SK-N-MC (cell line): Measurements from ENCODE around the gene NGEF.
"Not testable (repeated sequence)": the region's sequence is repeated elsewhere in the genome, so short reads cannot be mapped to it uniquely, and the experiment has no call there.

Experiments
- DNase-seq: peaks from one replicate; pipeline ENCODE4 v3.0.0-alpha.2; 2011; ENCODE audit warnings: low read depth, low spot score
- H3K27ac ChIP-seq: fragments of 200-600 bp; sonication (generic); 2 replicates; pipeline ENCODE4 v1.5.1; 2016; ENCODE audit warnings: mixed run types
- H3K36me3 ChIP-seq: fragments of 200-600 bp; sonication (generic); 2 replicates; pipeline ENCODE4 v1.6.1; 2017; ENCODE audit warnings: antibody characterized with exemption, low read length, mixed read lengths; ENCODE audit not compliant: insufficient read depth
- H3K4me3 ChIP-seq: fragments of 200-600 bp; sonication (generic); 2 replicates; pipeline ENCODE4 v1.5.1; 2016
- H3K9ac ChIP-seq: fragments of 200-600 bp; sonication (generic); 2 replicates; pipeline ENCODE4 v1.8.0; 2017; ENCODE audit warnings: mixed run types, mixed read lengths; ENCODE audit not compliant: insufficient read length
- H3K9me3 ChIP-seq: fragments of 200-600 bp; sonication (generic); 2 replicates; pipeline ENCODE4 v1.6.1; 2017; ENCODE audit warnings: low read depth, mild to moderate bottlenecking, antibody characterized with exemption, low read length, moderate library complexity, mixed read lengths
- EZH2 ChIP-seq: fragments of 200-600 bp; sonication (generic); IDR thresholded peaks from one replicate; pipeline ENCODE4 v1.6.1; 2017; ENCODE audit warnings: antibody characterized with exemption
- FOXP2 ChIP-seq: optimal IDR thresholded peaks from 2 replicates; pipeline ENCODE3; 2011; ENCODE audit warnings: mild to moderate bottlenecking, moderate library complexity; ENCODE audit not compliant: insufficient read depth; ENCODE audit errors: extremely low read length, control extremely low read depth
- POLR2AphosphoS5 ChIP-seq: IDR thresholded peaks from 2 replicates; pipeline ENCODE4 v1.6.1; 2012; ENCODE audit warnings: mild to moderate bottlenecking, low read depth, low read length, borderline replicate concordance

The NGEF gene

DNA sequence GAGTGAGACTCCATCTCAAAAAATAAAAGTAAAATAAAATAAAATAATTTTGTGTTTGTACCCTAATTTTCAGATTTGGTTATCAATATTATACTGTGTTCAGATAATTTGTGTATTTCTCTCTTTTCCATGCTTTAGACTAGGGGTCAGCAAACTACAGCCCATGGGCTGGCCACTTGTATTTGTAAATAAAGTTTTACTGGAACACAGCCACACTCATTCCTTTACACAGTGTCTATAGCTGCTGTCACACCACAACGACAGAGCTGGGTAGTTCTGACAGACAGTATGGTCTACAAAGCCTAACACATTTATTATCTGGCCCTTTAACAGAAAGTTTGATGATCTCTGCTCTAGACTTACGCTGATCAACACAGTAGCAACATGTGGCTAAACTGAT, 99.2 kb downstream of the NGEF start:
- Histone ChIP-seq H3K9me3 (no peaks in the 10 kb centered on the region), H3K36me3 (peaks cover 3% of the 10 kb centered on the region; the same call in 1 of the 2 replicates), H3K4me3 (no peak overlapping the region), H3K9ac (no peak overlapping the region), H3K27ac (no peak overlapping the region)
- TF ChIP-seq EZH2 (no peak), POLR2AphosphoS5 (no peak), FOXP2 (no peak)
- DNase-seq: no peak

DNA sequence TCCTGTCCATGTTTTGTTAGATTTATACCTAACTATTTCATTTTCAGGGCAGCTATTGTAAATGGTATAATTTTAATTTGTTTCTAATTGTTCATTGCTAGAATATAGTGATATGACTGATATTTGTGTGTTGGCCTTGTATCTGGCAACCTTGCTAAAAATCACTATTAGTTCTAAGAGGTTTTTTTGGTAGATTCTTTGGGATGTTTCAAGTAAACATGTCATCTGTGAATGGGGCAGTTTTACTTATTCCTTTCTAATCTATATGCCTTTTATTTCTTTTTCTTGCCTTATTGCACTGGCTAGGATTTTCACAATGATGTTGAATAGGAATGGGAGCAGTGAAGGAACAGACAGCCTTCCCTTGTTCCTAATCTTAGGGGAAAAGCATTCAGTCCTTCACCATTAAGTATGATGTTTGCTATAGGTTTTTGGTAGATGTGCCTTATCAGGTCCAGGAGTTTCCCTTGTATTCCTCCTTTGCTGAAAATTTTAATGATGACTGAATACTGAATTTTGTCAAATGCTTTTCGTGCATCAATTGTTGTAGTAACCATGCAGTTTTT, 101.3 kb downstream of the NGEF start:
- H3K9ac ChIP-seq: no peak overlapping the region
- no peak overlapping the region for H3K4me3 ChIP-seq
- TF ChIP-seq EZH2 (no peak), POLR2AphosphoS5 (no peak), FOXP2 (no peak)
- H3K9me3 ChIP-seq: no peaks in the 10 kb centered on the region
- DNase-seq: no peak
- peaks cover 3% of the 10 kb centered on the region; the same call in 1 of the 2 replicates for H3K36me3 ChIP-seq
- H3K27ac ChIP-seq: no peak overlapping the region

DNA sequence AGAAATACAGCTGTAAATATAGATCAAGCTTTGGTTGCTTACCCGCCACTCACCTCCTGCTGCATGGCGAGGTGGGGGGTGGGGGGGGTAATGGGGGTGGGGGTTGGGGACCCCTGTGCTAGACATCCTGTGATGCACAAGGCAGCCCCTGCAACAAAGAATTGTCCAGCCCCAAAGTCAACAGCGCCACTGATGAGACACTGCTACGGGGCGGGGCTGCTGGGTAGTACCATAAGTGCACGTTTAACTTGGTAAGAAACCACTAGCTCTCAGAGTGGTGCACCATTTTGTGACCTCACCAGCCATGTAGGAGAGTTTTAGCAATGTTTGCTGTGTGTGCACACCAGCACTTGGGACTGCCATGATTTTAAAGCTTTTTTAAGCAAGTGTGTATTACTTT, 102.7 kb downstream of the NGEF start:
- Histone ChIP-seq H3K4me3 (no peak overlapping the region), H3K9me3 (no peaks in the 10 kb centered on the region), H3K27ac (no peak overlapping the region), H3K9ac (no peak overlapping the region), H3K36me3 (peaks cover 3% of the 10 kb centered on the region; the same call in 1 of the 2 replicates)
- TF ChIP-seq FOXP2: no peak
- TF ChIP-seq EZH2: no peak
- no peak for TF ChIP-seq POLR2AphosphoS5
- DNase-seq: no peak

DNA sequence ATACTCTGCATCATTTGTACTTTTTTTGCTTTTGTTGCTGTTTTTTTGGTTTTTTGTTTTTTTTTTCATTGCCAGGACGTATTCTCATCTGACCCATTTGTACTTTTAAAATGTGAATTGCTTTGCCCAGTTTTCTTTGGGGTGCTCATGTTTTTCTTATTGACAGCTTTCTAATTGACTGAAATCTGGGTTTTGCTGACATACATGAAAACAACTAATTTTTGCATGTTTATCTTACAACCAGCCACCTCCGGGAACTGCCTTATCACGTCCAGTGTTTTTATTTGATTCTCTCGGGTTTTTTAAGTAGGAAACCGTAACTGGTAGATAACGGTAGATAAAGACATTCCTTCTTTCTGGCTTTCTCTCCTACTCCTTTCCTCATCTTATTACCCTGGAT, 104.4 kb downstream of the NGEF start:
- H3K4me3 ChIP-seq: no peak overlapping the region
- no peaks in the 10 kb centered on the region for H3K9me3 ChIP-seq
- TF ChIP-seq POLR2AphosphoS5 (no peak), FOXP2 (no peak), EZH2 (no peak)
- H3K9ac ChIP-seq: no peak overlapping the region
- DNase-seq: no peak
- no peak overlapping the region for H3K27ac ChIP-seq
- no peaks in the 10 kb centered on the region; the same call in 1 of the 2 replicates for H3K36me3 ChIP-seq

DNA sequence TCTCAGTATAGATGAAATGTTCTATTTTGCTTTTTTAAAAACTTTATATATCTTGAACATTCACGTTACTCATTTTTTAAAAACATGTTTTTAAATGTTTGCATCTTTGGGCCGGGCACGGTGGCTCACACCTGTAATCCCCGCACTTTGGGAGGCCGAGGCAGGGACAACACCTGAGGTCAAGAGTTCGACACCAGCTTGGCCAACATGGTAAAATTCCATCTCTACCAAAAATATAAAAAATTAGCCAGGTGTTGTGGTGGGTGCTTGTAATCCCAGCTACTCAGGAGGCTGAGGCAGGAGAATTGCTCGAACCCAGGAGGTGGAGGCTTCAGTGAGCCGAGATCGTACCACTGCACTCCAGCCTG, 105.4 kb downstream of the NGEF start:
- H3K9me3 ChIP-seq, DNase-seq, H3K36me3 ChIP-seq, H3K27ac ChIP-seq, H3K4me3 ChIP-seq, H3K9ac ChIP-seq: not testable (repeated sequence)

DNA sequence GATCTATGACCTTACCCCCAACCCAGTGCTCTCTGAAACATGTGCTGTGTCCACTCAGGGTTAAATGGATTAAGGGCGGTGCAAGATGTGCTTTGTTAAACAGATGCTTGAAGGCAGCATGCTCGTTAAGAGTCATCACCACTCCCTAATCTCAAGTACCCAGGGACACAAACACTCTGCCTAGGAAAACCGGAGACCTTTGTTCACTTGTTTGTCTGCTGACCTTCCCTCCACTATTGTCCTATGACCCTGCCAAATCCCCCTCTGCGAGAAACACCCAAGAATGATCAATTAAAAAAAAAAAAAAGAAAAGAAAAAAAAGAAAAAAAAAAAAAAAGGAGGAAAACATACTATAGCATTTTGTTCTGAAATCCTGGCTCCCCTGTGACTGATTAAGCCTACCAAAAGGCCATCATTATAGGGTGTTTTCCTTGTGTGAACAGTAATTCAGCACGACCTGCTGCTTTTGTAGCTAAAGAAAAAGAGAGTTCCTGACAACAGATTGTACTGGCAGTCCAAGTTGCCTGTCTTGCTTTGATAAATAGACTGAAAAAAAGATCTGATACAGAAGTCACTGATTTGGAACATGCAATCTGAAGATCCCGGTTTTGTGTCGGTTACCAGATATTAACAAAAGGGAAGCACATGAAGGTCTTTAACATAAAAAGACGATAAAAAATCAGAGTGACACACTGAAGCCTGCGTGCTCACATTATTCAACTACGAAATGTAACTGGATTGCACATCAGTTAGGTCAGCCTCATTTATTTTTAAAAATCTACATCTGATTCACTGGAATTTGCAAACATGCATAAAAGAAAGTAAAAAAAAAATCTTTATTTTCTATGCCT, 106.0 kb downstream of the NGEF start:
- not testable (repeated sequence) for H3K9me3 ChIP-seq, H3K9ac ChIP-seq, DNase-seq, H3K36me3 ChIP-seq, H3K4me3 ChIP-seq
- H3K27ac ChIP-seq: 0 out of 2 replicates have a peak overlapping the region, but pooled peaks have one; percentile 39

DNA sequence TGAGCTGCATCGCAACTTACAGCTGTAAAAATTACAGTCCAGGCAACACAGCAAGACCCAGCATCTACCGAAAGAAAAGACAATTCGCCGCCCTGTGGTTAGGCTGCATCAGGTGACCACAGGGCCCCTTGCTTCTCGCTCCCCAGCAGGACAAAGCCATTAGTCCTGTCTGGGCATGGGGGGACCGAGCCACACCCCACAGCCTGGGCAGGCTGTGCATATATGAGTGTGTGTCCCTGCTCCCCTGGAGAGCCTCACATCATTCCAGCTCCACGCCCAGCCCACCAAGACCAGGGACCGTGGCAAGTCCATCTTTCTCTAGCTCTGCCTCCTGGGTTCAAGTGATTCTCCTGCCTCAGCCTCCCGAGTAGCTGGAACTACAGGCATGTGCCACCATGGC, 109.1 kb downstream of the NGEF start:
- TF ChIP-seq FOXP2: no peak
- no peak for TF ChIP-seq EZH2
- TF ChIP-seq POLR2AphosphoS5: no peak
- Histone ChIP-seq H3K9me3 (no peaks in the 10 kb centered on the region), H3K36me3 (no peaks in the 10 kb centered on the region), H3K27ac (no peak overlapping the region), H3K9ac (no peak overlapping the region), H3K4me3 (no peak overlapping the region)
- no peak for DNase-seq

DNA sequence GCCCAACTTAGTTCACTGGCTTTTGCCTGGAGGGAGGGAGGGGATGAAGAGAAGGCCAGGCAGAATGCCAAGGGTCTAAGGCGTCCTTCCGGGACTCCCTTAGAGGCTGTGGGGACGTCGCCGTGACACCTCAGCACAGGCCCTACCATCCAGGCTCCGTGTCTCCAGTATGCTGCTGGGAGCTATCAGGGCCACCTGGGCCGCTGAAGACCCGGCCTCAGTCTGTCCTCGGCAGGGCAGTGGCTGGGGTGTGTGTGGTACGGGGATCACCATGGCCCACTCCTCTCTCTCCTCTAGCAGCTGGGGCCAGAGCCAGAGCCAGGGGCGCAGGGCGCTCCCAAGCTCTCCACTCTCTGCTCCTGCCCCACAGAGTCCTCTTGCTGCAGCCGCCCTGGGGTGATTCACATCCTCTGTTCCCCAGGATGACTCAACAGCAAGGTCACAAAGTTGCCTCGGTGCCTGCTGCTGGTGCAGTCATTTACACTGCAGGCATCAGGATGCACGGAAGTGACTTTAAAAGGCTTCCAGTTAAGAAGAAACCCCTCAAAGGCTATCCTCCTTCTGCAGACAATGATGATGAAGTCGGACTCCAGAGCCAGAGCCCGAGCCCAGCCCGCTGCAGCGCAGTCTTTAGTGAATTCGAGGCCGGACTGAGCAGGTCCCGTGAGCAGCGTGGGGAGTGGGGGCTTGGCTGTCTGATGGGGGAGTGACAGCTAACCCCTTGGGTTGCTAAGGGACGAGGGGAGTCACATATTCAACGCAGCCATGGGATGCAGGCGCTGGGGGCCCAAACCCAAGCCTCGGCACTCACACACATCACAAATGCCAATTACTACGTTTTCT, 111.1 kb downstream of the NGEF start:
- TF ChIP-seq EZH2: no peak
- TF ChIP-seq POLR2AphosphoS5: no peak
- TF ChIP-seq FOXP2: no peak
- Histone ChIP-seq H3K9ac (no peak overlapping the region), H3K36me3 (no peaks in the 10 kb centered on the region; the same call in 1 of the 2 replicates), H3K27ac (no peak overlapping the region), H3K9me3 (no peaks in the 10 kb centered on the region), H3K4me3 (no peak overlapping the region)
- DNase-seq: no peak
